BLaER1 (cell line): ENCODE data around the gene NR6A1.
"Not testable (repeated sequence)": the region's sequence is repeated elsewhere in the genome, so short reads cannot be mapped to it uniquely, and the experiment has no call there.

Experiments used
- H3K27ac ChIP-seq: shearing (Covaris generic); formaldehyde crosslinking; 2 replicates; pipeline ENCODE4 v1.8.1; 2022
- H3K27me3 ChIP-seq: shearing (Covaris generic); formaldehyde crosslinking; 2 replicates; pipeline ENCODE4 v1.8.1; 2022
- H3K36me3 ChIP-seq: shearing (Covaris generic); formaldehyde crosslinking; 2 replicates; pipeline ENCODE4 v1.8.1; 2022
- H3K4me1 ChIP-seq: shearing (Covaris generic); formaldehyde crosslinking; 2 replicates; pipeline ENCODE4 v1.8.1; 2022
- H3K4me2 ChIP-seq: shearing (Covaris generic); formaldehyde crosslinking; 2 replicates; pipeline ENCODE4 v1.8.1; 2022
- H3K4me3 ChIP-seq: shearing (Covaris generic); formaldehyde crosslinking; 2 replicates; pipeline ENCODE4 v1.8.1; 2022
- H3K9ac ChIP-seq: shearing (Covaris generic); formaldehyde crosslinking; 2 replicates; pipeline ENCODE4 v1.8.1; 2022
- H3K9me3 ChIP-seq: shearing (Covaris generic); formaldehyde crosslinking; 2 replicates; pipeline ENCODE4 v1.8.1; 2022
- H4K20me1 ChIP-seq: shearing (Covaris generic); formaldehyde crosslinking; 2 replicates; pipeline ENCODE4 v1.8.1; 2022
- Cebpa-rat ChIP-seq: shearing (Covaris generic); IDR thresholded peaks from 2 replicates; pipeline ENCODE4 v1.8.1; 2022

The NR6A1 gene

GRCh38 chr9:124747065-124747464 lies 24.0 kb downstream of the NR6A1 start:
- Histone ChIP-seq H3K9ac (no peak overlapping the region), H3K27ac (no peak overlapping the region), H4K20me1 (no peaks in the 10 kb centered on the region), H3K4me2 (no peak overlapping the region), H3K9me3 (no peaks in the 10 kb centered on the region), H3K36me3 (no peaks in the 10 kb centered on the region), H3K4me1 (peaks cover 10% of the 10 kb centered on the region), H3K27me3 (no peaks in the 10 kb centered on the region), H3K4me3 (no peak overlapping the region)
- no peak for TF ChIP-seq Cebpa-rat

GRCh38 chr9:124743686-124744348 lies 27.3 kb downstream of the NR6A1 start:
- Histone ChIP-seq H3K9me3 (no peaks in the 10 kb centered on the region), H3K27me3 (no peaks in the 10 kb centered on the region), H3K27ac (no peak overlapping the region), H3K36me3 (no peaks in the 10 kb centered on the region), H4K20me1 (no peaks in the 10 kb centered on the region), H3K4me1 (peaks cover 11% of the 10 kb centered on the region), H3K4me2 (no peak overlapping the region), H3K4me3 (no peak overlapping the region), H3K9ac (no peak overlapping the region)
- TF ChIP-seq Cebpa-rat = no peak

GRCh38 chr9:124742940-124743339 lies 28.2 kb downstream of the NR6A1 start:
- no peak for TF ChIP-seq Cebpa-rat
- no peaks in the 10 kb centered on the region for H3K9me3 ChIP-seq
- no peaks in the 10 kb centered on the region for H3K27me3 ChIP-seq
- H3K9ac ChIP-seq = no peak overlapping the region
- H3K4me3 ChIP-seq = no peak overlapping the region
- peak overlapping the region; percentile 48 for H3K4me2 ChIP-seq
- no peaks in the 10 kb centered on the region for H3K36me3 ChIP-seq
- peaks cover 11% of the 10 kb centered on the region for H3K4me1 ChIP-seq
- H3K27ac ChIP-seq = no peak overlapping the region
- no peaks in the 10 kb centered on the region for H4K20me1 ChIP-seq

- Histone ChIP-seq H3K4me1 (peaks cover 16% of the 10 kb centered on the region), H3K9ac (no peak overlapping the region), H3K9me3 (no peaks in the 10 kb centered on the region), H3K27me3 (no peaks in the 10 kb centered on the region), H4K20me1 (no peaks in the 10 kb centered on the region), H3K27ac (no peak overlapping the region), H3K36me3 (no peaks in the 10 kb centered on the region), H3K4me2 (no peak overlapping the region), H3K4me3 (no peak overlapping the region)
- TF ChIP-seq Cebpa-rat = no peak
These were observed 29.4 kb downstream of the NR6A1 start for GRCh38 chr9:124741662-124742061.

DNA sequence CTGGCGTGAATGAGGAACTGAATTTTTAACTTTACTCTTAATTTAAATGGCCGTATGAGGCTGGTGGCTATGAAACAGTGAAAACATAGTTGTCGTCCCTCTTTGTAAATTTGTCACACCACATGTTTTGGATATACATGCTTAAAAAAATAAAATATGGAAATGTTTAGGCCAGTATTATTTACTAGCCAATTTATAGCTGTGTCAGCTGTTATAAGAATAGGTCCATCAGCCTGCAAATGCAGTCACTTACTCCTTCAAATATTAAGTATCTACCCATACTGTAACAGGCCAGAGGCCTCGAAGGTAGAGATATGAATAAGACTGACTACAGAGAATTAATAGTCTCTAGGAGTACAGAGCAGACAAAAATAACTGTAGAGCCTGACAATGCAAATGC lies 30.0 kb downstream of the NR6A1 start:
- H3K27me3 ChIP-seq = no peaks in the 10 kb centered on the region
- no peak overlapping the region for H3K4me2 ChIP-seq
- TF ChIP-seq Cebpa-rat = no peak
- no peak overlapping the region for H3K4me3 ChIP-seq
- peaks cover 19% of the 10 kb centered on the region for H3K4me1 ChIP-seq
- H4K20me1 ChIP-seq = no peaks in the 10 kb centered on the region
- H3K9me3 ChIP-seq = no peaks in the 10 kb centered on the region
- H3K9ac ChIP-seq = no peak overlapping the region
- no peaks in the 10 kb centered on the region for H3K36me3 ChIP-seq
- no peak overlapping the region for H3K27ac ChIP-seq

- Histone ChIP-seq H3K9ac (no peak overlapping the region), H3K4me1 (peaks cover 23% of the 10 kb centered on the region), H3K9me3 (no peaks in the 10 kb centered on the region), H3K27ac (no peak overlapping the region), H3K4me2 (no peak overlapping the region), H3K36me3 (no peaks in the 10 kb centered on the region), H4K20me1 (no peaks in the 10 kb centered on the region), H3K27me3 (no peaks in the 10 kb centered on the region), H3K4me3 (no peak overlapping the region)
- TF ChIP-seq Cebpa-rat = no peak
These were observed 31.8 kb downstream of the NR6A1 start for GRCh38 chr9:124739360-124739759.

DNA sequence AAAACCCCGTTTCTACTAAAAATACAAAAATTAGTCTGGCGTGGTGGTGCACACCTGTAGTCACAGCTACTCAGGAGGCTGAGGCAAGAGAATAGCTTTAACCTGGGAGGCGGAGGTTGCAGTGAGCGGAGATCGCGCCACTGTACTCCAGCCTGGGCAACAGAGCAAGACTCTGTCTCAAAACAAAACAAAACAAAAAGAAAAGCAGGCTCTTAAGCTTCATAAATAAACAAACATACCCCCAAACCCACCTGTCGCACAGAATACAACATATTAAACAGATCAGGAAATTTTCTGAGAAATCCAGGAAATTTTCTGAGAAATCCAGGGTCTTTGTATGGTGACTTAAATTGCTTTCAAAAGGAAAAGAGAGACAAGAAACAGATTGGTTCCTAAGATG lies 33.0 kb downstream of the NR6A1 start:
- H3K27me3 ChIP-seq = not testable (repeated sequence)

GRCh38 chr9:124735121-124735520 lies 36.0 kb downstream of the NR6A1 start:
- peaks cover 18% of the 10 kb centered on the region for H3K4me1 ChIP-seq
- no peaks in the 10 kb centered on the region for H3K27me3 ChIP-seq
- H3K36me3 ChIP-seq = no peaks in the 10 kb centered on the region
- H3K4me2 ChIP-seq = no peak overlapping the region
- H4K20me1 ChIP-seq = no peaks in the 10 kb centered on the region
- H3K27ac ChIP-seq = no peak overlapping the region
- H3K9me3 ChIP-seq = no peaks in the 10 kb centered on the region
- no peak overlapping the region for H3K9ac ChIP-seq
- TF ChIP-seq Cebpa-rat = no peak
- no peak overlapping the region for H3K4me3 ChIP-seq

More for the DNA sequence above, 33.0 kb downstream of the NR6A1 start:
- H3K4me2 ChIP-seq, H3K9ac ChIP-seq, H3K27ac ChIP-seq, H3K36me3 ChIP-seq, H3K4me3 ChIP-seq, H4K20me1 ChIP-seq, H3K9me3 ChIP-seq: not testable (repeated sequence)
- H3K4me1 ChIP-seq = peaks cover 29% of the 10 kb centered on the region

GRCh38 chr9:124734741-124735083 lies 36.4 kb downstream of the NR6A1 start:
- H3K4me3 ChIP-seq, H3K27me3 ChIP-seq, H3K9me3 ChIP-seq, H3K27ac ChIP-seq, H3K9ac ChIP-seq, H4K20me1 ChIP-seq, H3K36me3 ChIP-seq, H3K4me2 ChIP-seq: not testable (repeated sequence)
- peaks cover 18% of the 10 kb centered on the region for H3K4me1 ChIP-seq

DNA sequence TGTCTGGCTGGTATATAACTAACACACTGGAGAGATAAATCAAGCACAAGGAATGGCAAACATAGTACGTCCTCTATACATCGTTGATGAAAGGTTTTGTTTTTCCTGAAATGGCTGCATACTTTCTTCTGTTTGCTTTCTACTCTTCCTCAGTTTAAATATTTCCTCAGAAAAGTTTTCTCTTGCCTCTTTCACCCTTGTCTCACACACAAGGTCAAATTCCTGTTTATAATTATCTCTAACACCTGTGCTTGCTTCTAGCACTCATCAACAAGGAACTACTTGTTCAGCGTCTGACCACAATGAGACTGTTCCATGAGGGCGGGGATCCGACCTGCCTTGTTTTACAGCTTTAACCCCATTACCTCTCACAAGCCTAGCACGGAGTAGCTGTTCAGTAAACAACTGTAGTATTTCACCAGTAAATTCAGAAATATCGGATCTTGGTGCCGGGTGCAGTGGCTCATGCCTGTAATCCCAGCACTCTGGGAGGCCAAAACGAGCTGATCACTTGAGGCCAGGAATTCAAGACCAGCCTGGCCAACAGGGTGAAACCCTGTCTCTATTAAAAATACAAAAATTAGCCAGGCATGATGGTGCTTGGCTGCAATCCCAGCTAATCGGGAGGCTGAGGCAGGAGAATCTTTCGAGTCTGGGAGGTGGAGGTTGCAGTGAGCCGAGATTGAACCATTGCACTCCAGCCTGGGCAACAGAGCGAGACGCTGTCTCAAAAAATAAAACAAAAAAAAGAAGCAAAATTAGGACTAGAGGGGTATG lies 37.0 kb downstream of the NR6A1 start:
- H3K9ac ChIP-seq = no peak overlapping the region
- H3K27me3 ChIP-seq = no peaks in the 10 kb centered on the region
- no peaks in the 10 kb centered on the region for H3K36me3 ChIP-seq
- no peaks in the 10 kb centered on the region for H4K20me1 ChIP-seq
- no peak overlapping the region for H3K4me3 ChIP-seq
- TF ChIP-seq Cebpa-rat = no peak
- H3K4me1 ChIP-seq = peaks cover 18% of the 10 kb centered on the region
- H3K4me2 ChIP-seq = 0 out of 2 replicates have a peak overlapping the region, but pooled peaks have one; percentile 9
- H3K27ac ChIP-seq = no peak overlapping the region
- H3K9me3 ChIP-seq = no peaks in the 10 kb centered on the region

GRCh38 chr9:124730772-124731171 lies 40.3 kb downstream of the NR6A1 start:
- H3K9me3 ChIP-seq = no peaks in the 10 kb centered on the region
- H3K36me3 ChIP-seq = no peaks in the 10 kb centered on the region
- H3K4me2 ChIP-seq = no peak overlapping the region

More at GRCh38 chr9:124730772-124731171, 40.3 kb downstream of the NR6A1 start:
- no peak overlapping the region for H3K9ac ChIP-seq
- no peaks in the 10 kb centered on the region for H4K20me1 ChIP-seq
- H3K4me3 ChIP-seq = no peak overlapping the region
- H3K4me1 ChIP-seq = peaks cover 11% of the 10 kb centered on the region
- H3K27me3 ChIP-seq = no peaks in the 10 kb centered on the region
- no peak overlapping the region for H3K27ac ChIP-seq
- TF ChIP-seq Cebpa-rat = no peak
